Measurements from ENCODE around the gene IGF2R. TPM values are rescaled to one million over a fixed set of nuclear protein-coding genes. Genes with fewer than 3 reads are reported as not detected.
A peak's percentile ranks its signal among the peaks of the same experiment; 100 is the strongest.
"Not testable (repeated sequence)": the region's sequence is repeated elsewhere in the genome, so short reads cannot be mapped to it uniquely, and the experiment has no call there.

The IGF2R gene
- total RNA-seq, 1 donor from 2014 or later = 87.3 TPM

GRCh38 chr6:159951772-159952171, 17.1 kb upstream of the IGF2R start:
- DNase-seq (ENCODE audit: low spot score) = no peak

DNA sequence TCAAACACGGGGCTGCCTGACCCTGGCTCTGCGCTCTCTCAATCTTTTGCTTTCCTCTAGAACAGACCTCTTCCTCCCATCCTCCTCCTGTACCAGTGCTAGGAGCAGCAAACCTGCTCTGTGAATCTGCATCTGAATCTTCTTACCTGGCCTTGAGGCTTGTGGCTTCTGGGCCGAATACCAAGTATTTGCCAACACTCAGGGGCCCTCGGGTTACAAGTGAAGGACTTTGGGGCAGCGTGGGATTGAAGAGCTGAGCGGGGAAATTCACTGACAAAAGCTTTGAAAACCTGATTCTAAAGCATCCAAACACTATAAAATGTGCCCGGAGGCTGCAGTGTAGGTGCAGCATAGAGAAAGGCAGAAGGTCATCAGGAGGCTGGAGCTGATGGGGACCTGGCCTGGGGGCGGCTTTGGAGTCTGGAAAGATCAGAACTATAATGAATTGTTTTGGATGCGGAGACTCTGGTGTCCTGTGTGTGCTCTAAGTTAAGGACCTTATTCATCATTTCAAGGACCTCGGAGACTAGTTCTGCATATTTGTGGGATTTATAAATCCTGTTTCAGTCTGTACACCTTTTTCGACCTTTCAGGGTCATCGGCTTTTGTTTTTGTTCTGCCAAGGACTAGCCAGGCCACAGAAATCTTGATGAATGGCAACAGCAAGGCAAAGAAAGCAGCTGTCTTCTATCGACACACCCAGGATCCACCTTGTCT, 16.4 kb upstream of the IGF2R start:
- no peak for DNase-seq (ENCODE audit: low spot score)

- DNase-seq (ENCODE audit: low spot score) = no peak
These were observed 15.7 kb upstream of the IGF2R start for GRCh38 chr6:159953091-159953601.

GRCh38 chr6:159955945-159956361, 12.9 kb upstream of the IGF2R start:
- no peak for DNase-seq (ENCODE audit: low spot score)

- no peak for DNase-seq (ENCODE audit: low spot score)
These were observed 11.7 kb upstream of the IGF2R start for GRCh38 chr6:159957071-159957673.

- no peak for DNase-seq (ENCODE audit: low spot score)
These were observed 9.5 kb upstream of the IGF2R start for GRCh38 chr6:159959165-159959975.

DNA sequence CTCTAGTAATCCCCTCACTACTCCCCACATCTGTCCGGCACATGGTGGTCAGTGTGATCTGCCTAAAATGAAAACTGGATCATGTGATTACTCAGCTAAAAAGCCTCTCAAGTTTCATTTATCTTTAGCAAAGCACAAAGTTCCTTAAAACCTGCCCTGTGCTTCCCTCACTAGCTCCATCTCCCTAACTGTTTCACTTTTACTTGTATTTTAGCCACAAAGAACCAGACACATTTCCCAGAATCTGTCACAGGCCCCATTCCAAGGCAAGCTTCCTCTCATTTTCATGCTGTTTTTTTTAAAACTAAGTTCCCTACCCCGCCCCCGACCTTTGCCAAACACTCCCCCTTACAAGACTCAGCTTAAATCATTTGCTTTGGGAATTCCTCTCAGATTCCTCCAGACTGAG, 8.9 kb upstream of the IGF2R start:
- no peak for DNase-seq (ENCODE audit: low spot score)

- DNase-seq (ENCODE audit: low spot score) = no peak
These were observed 8.4 kb upstream of the IGF2R start for GRCh38 chr6:159960485-159960884.

GRCh38 chr6:159961528-159961927, 7.4 kb upstream of the IGF2R start:
- no peak for DNase-seq (ENCODE audit: low spot score)

GRCh38 chr6:159963111-159963510, 5.8 kb upstream of the IGF2R start:
- DNase-seq (ENCODE audit: low spot score) = no peak

- no peak for DNase-seq (ENCODE audit: low spot score)
These were observed 4.8 kb upstream of the IGF2R start for GRCh38 chr6:159964046-159964445.

DNA sequence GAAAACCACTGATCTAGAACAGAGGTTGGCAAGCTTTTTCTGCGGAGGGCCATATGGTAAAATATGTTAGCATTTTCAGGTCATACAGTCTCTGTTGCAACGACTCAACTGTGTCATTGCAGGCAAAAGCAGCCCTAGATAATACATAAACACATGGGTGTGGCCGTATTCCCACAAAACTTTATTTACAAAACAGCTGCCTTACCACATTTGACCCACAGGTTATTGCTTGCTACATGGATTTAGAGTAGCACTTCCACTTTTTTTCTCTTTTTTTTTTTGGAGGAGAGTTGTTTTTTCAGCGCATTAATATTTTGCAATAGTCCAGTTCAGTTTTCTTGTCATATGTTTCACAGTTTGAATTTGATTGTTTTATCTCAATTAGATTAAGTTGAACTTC, 2.5 kb upstream of the IGF2R start:
- DNase-seq (ENCODE audit: low spot score) = no peak

GRCh38 chr6:159966981-159967380, 1.9 kb upstream of the IGF2R start:
- no peak for DNase-seq (ENCODE audit: low spot score)

GRCh38 chr6:159967621-159968020, 1.3 kb upstream of the IGF2R start:
- DNase-seq (ENCODE audit: low spot score) = not testable (repeated sequence)

- peak; percentile 56 for DNase-seq (ENCODE audit: low spot score)
These were observed 476 bp downstream of the IGF2R start for GRCh38 chr6:159969204-159969912.

- peak; percentile 72 for DNase-seq (ENCODE audit: low spot score)
These were observed 1.0 kb downstream of the IGF2R start for GRCh38 chr6:159969921-159970320.

DNA sequence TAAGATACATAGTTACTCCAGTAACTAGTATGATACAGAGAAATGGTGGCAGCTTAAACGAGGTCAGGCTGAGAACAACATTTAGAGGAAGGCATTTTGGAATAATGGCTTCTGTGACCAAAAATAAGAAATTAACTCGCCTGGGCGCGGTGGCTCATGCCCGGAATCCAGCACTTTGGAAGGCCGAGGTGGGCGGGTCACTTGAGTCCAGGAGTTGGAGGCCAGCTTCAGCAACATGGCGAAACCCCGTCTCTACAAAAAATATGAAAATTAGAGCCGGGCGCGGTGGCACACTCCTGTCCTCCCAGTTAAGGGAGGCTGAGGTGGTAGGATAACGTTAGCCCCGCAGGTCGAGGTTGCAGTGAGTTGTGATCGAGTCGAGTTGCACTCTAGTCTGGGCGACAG, 1.8 kb downstream of the IGF2R start:
- no peak for DNase-seq (ENCODE audit: low spot score)

GRCh38 chr6:159971341-159972178, 2.7 kb downstream of the IGF2R start:
- no peak for DNase-seq (ENCODE audit: low spot score)

- no peak for DNase-seq (ENCODE audit: low spot score)
These were observed 3.8 kb downstream of the IGF2R start for GRCh38 chr6:159972506-159973268.

DNA sequence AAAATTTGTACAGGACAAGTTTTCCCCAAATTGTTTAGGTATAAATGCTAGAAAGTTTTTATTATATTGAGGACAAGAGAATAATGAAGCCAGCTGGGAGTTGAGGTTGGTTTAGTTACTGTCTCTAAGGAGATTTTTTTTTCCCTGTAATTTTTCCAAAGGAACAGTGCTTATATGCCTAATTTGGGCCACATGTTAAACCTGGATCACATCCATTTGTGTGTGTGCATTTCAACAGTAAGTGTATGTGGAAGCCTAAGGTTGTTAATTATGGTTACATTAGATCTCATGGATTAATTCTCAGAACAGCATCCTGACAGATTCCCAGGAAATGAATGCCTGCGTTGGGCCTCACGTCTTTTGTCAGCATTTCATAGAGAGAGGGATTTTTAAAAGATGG, 4.5 kb downstream of the IGF2R start:
- DNase-seq (ENCODE audit: low spot score) = no peak
